Measurements from ENCODE around the gene RNF215. TPM values are rescaled to one million over a fixed set of nuclear protein-coding genes. Genes with fewer than 3 reads are reported as not detected.

Gene RNF215
- total and polyA plus RNA-seq, 10 of the 15 experiments (the other 5 are each of a cell fraction or from before 2014, with no cell fraction given) = 0.31 to 7.6 (median 3.0) TPM; not detected in 1

DNA sequence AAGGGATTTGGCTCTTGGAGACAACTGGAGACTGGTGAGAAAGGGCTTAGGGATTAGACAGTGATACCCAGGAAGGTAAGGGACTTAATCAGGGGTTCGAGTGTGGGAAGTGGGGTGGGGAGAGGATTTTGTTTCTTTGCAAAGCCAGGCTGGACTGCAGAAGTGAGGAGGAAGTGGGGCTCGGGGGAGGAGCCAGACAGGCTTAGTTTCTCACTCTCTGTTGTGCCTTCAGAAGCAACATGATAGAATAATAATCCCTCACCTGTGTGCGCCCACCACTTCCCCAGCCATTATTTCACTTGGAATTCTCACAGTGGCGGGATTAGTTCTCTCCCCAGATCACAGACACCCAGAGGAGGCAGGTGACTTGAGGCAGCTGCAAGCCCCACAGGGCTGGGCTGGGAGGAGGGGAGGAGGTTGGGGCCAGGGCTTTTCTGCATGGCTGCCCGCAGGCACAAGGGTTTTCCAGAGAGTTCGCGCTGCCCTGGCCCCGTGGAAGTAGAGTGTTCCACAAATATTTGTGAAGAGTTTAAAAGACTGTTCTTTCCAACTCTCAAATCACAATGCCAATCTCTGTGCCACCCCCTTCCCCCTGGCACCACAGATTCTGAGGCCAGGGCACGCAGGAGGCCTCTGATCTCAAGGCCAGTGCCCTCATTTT, 5.6 kb upstream of the RNF215 start (continued):
- TF ChIP-seq HSF1 (IDR thresholded peaks at IDR 0.05; ENCODE audit: low read depth, low read length) (peak; percentile 23; the same call in 1 of the 2 replicates), POLR2AphosphoS5 (IDR thresholded peaks at IDR 0.05; ENCODE audit: low read length) (0 out of 2 replicates have a peak, but pooled peaks have one; percentile 27), PAX5 (IDR thresholded peaks at IDR 0.05; ENCODE audit: borderline replicate concordance, low read depth, low read length) (peak; percentile 76), SMAD5 (IDR thresholded peaks at IDR 0.05; ENCODE audit: low read depth) (no peak), CREB1 (IDR thresholded peaks at IDR 0.05; ENCODE audit: low read depth) (no peak), CUX1 (IDR thresholded peaks at IDR 0.05; ENCODE audit: insufficient replicate concordance, low read depth, low read length) (no peak)

Data from GM12878 (cell line).